HG02763 (cell line): ENCODE measurements around the gene SLC38A4.

Source experiments
- ATAC-seq: cut with Tn5 transposase; IDR thresholded peaks from one replicate; pipeline ENCODE4 v1.9.1; 2021; ENCODE audit warnings: mild to moderate bottlenecking, moderate library complexity; ENCODE audit not compliant: unreplicated experiment

The SLC38A4 gene

GRCh38 chr12:46815809-46816208 lies 10.0 kb downstream of the SLC38A4 start:
- no peak for ATAC-seq

DNA sequence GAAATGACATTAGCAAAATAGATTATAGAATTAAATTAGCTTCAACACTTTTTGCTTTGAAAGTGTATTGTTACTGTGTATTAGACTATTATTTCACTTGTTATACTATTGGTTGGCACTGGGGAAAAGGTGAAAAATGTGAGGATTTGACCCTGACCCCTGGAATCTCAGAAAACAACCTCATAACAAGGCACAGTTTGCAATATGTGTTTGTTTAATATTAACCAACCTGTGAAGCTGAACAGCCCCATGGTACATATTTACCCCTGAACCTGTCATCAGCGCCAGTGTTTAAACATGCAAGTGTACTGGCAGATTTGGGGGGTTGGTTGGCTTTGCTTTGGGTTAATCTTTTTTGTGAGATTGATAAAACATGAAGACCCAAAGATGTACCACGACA lies 11.7 kb downstream of the SLC38A4 start:
- no peak for ATAC-seq

DNA sequence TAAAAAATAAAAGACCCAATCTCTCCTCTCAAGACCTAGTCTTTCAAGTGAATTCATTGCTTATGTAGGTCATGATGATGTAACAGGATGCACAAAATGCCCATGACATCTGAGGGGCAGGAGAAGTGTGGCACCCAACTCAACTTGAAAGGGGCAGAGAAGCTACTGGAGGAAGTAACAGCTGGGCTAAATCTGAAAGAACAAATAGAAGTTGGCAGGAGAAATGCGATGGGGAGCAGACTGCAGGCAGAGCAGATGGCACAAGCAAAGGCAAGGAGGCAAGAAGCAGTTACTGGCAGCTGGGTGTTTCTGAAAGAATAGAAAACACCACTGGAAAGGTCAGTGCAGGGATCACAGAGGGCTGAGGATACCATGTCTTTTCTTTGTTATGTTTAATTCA lies 14.6 kb downstream of the SLC38A4 start:
- ATAC-seq, result no peak

GRCh38 chr12:46808955-46809697 lies 16.7 kb downstream of the SLC38A4 start:
- no peak for ATAC-seq

DNA sequence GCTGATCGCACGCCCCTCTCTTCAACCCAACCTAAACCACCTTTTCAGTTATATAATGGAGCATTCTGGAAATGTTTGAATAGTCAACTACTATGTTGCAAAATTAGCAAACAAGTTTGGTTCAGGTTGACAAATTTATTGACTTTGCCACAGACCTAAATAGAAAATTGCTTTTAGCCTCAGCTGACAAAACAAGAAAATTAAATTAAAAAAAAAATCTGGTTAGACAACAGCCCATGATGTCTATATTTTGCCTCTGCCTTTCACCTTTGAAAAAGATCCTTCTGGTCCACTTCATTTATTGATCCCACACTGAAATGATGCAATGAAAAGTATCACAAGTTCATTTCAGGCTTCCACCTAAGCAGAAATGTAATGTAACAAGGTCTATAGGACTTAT lies 17.5 kb downstream of the SLC38A4 start:
- ATAC-seq, result no peak

GRCh38 chr12:46804054-46804453 lies 21.7 kb downstream of the SLC38A4 start:
- no peak for ATAC-seq

GRCh38 chr12:46803517-46803916 lies 22.3 kb downstream of the SLC38A4 start:
- ATAC-seq, result no peak

DNA sequence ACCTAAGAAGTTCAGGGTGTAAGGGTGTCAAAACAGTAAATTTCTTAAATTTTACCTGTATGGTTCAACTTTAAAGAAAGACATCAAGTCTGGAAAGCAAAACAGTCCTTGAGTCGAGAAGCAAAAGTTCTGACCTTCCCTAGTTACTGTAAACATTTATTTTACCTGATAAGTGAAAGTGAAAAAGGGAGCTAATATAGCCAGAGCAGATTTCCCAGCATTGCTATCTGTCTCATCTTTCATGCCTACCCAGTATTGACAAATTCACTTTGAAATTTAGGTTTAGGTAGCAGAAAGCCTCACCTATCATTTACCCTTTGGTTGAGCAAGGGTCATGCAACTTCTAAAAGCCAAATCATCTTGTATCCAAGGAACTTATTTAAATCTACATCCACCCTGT lies 24.5 kb downstream of the SLC38A4 start:
- no peak for ATAC-seq

DNA sequence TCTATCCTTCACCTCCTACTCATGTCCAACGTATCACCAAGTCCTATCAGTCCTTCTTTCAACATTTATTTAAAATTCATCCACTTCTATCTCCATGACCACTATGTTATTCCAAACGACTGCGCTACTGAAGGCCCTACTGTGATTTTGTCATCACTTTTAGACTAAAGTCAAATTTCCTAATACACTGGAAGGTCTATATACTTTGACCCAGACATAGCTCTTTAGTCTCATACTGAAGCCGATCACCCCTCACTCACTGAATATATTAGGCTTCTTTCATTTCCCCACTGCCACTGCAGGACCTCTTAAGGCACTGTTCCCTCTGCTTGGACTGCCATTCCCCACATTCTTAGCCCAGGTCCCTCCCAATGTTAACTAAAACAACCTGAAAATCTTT lies 25.6 kb downstream of the SLC38A4 start:
- no peak for ATAC-seq

DNA sequence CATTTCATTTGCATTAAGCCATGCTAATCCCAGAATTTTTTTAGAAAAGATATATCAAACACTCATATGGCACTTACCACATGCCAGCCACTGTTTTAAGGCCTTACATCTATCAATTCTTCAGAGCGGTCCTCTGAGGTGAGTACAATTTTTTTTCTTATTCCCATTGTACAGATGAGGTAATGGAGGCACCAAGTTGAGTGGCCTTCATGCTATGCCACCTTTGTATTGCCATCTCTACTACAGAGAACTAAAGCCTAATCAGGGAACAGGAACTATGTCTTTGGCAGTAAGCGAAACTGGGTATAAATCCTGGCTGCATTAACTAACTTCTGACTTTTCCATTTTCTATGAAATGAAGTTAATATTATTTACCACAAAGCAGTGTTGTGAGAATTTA lies 27.1 kb downstream of the SLC38A4 start:
- no peak for ATAC-seq

DNA sequence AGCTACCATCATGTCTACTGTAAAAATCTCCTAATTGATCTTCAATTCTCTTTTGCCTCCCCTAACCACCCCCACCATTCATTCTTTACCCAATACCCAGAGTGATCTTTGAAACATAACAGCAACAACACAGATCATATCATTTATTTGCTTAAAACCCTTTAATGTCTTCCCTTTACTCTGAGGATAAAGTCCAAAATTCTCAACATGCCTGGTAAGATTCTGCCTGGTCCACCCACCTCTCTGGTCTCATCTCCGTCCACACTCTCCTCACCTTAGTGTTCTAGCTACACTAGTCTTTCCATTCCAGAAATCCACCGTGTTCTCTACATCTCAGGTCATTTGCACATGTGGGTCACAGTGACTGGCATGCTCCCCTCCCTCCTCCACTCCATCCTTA lies 27.7 kb downstream of the SLC38A4 start:
- ATAC-seq, result no peak

- ATAC-seq, result no peak
Measured at GRCh38 chr12:46795988-46796387, 29.8 kb downstream of the SLC38A4 start.

DNA sequence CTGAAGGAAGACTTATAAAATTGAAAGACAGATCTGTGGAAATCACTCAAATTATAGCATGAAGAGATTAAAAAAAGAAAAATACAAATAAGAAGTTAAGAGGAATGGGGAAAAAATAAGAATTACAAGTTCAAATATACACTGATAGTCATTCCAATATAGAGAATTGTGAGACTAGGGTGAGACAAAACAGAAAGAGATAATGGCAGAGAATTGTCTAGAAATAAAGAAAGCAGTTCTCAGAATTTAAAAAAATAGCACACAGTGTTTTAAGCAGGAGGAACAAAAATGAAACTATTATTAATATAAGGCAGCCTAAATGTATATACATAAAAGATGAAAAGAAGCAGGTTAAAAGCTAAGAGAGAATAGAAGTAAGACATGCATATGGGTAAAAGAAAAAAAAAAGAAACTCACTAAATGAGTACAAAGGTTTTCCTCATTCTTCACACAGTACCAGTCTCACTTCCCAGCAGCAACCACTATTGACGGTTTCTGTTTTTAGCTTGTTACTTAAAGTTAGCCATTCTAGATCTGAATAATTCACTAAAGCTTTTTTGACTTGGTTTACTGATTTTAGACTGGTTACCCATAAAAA lies 31.1 kb downstream of the SLC38A4 start:
- ATAC-seq, result no peak

- no peak for ATAC-seq
Measured at GRCh38 chr12:46792925-46793324, 32.9 kb downstream of the SLC38A4 start.

DNA sequence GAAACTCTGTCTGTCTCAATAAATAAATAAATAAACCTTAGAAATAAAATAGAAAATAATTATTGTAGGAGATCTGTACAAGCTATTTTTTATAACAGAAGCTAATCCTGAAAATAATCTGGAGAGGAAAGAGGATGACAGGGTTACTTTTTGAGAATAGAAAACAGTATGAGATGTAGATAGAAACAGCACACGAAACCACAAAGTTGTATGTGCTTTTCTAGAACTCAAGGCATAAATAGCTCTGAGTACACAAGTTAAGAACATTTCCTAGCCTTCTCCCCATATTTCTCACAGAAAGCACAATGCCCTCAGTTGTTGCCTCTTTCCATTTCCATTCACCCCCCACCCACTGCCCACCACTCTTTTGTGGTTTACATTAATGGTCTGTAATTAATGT lies 35.7 kb downstream of the SLC38A4 start:
- ATAC-seq, result no peak

DNA sequence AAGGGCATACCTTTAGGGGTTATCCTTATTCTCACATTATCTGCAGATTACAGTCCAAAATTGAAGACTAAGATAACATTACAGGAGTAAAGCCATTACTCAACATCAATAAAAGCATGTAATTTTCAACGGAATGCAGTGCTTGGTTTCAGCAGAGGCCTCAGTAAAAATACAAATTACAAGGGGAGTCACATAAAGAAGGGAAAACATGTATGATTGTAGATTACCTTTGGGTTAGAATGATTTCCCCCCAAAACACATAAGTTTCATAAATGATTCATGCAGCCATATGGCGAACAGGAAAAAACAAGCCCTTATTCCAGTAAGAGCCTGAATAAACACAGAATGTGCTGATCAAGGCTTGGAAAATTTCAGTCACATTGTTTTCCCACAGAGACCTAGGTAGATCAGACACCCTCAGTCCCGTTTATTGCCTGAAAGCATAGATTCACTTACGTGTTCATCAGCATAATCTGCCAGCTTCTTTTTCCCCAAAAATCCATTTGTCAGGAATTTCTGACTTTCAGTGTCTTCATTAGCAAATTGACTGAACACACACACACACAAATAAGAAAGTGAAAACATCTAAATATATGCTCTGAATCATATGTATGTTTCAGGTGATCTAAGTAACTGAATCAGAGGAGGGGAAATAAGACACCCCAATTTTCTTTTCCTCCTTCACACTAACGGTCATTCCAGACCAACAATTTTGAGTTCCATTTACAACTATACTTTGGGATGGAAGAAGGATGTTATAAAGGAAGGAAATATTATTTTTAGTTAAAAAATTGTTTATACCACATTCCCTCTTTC lies 37.5 kb downstream of the SLC38A4 start:
- ATAC-seq, result no peak

GRCh38 chr12:46787496-46788055 lies 38.2 kb downstream of the SLC38A4 start:
- no peak for ATAC-seq

- no peak for ATAC-seq
Measured at GRCh38 chr12:46786774-46787173, 39.0 kb downstream of the SLC38A4 start.

GRCh38 chr12:46785382-46785781 lies 40.4 kb downstream of the SLC38A4 start:
- ATAC-seq, result no peak

- ATAC-seq, result no peak
Measured at GRCh38 chr12:46783871-46784270, 41.9 kb downstream of the SLC38A4 start.

DNA sequence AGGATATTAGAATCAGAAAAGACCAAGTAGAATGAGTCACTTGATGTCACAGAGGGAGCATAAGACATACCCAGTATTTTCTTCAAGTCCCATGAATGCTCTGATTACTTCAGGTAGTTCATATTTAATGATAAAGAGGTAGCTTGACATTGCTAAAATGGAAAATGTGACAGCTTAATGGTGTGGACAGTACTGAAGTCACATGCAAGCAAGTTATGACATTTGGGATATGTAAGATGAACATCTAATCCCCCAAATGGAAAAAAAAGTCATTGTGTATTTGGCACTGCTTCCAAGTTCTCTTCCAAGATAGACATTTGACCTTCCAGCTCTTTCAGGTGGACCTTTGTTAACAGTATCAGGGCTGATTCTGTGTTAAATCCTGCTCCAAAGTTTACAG lies 45.9 kb downstream of the SLC38A4 start:
- no peak for ATAC-seq

DNA sequence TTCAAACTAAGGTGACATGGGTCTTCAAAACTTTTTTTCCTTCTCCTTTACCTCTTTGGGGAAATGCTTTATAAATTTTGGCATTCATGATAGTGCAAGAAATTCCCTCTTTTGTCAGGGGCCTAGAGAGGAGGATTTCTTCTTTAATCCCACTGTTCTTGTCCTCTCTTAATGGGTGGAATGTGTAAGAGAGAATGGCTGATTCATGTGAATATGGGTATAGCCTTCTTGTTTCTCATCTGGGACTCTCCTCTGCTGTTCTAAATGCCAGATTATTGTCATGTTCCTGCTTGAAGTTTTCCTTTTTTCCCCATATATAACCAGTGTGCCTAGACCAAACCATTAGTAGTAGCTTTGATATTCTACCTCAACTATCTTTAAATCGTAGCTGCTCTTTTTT lies 46.7 kb downstream of the SLC38A4 start:
- ATAC-seq, result no peak
